NCI-H2107 treated with DMSO at 0.1 percent for 48 hours (cell line): ENCODE results near the gene ATP1A2.

Source experiments
- DNase-seq: peaks from one replicate; lab custom pipeline; 2025; ENCODE audit not compliant: unreplicated experiment; lab: John Stamatoyannopoulos, UW

The ATP1A2 gene

GRCh38 chr1:160115545-160116282 is at the start of gene ATP1A2:
TSS of gene ATP1A2 (plus strand) at chr1:160115759. CDS start at chr1:160115862, 103 bp downstream.
- no peak for DNase-seq

GRCh38 chr1:160066829-160067745 is 48.5 kb upstream of the ATP1A2 start:
- no peak for DNase-seq

GRCh38 chr1:160068225-160068624 is 47.3 kb upstream of the ATP1A2 start:
- DNase-seq = no peak

GRCh38 chr1:160069460-160070231 is 45.9 kb upstream of the ATP1A2 start, which contains the start of gene KCNJ10:
TSS of gene KCNJ10 (minus strand) at chr1:160070160. CDS start at chr1:160042532, 27,628 bp downstream.
- no peak for DNase-seq

DNA sequence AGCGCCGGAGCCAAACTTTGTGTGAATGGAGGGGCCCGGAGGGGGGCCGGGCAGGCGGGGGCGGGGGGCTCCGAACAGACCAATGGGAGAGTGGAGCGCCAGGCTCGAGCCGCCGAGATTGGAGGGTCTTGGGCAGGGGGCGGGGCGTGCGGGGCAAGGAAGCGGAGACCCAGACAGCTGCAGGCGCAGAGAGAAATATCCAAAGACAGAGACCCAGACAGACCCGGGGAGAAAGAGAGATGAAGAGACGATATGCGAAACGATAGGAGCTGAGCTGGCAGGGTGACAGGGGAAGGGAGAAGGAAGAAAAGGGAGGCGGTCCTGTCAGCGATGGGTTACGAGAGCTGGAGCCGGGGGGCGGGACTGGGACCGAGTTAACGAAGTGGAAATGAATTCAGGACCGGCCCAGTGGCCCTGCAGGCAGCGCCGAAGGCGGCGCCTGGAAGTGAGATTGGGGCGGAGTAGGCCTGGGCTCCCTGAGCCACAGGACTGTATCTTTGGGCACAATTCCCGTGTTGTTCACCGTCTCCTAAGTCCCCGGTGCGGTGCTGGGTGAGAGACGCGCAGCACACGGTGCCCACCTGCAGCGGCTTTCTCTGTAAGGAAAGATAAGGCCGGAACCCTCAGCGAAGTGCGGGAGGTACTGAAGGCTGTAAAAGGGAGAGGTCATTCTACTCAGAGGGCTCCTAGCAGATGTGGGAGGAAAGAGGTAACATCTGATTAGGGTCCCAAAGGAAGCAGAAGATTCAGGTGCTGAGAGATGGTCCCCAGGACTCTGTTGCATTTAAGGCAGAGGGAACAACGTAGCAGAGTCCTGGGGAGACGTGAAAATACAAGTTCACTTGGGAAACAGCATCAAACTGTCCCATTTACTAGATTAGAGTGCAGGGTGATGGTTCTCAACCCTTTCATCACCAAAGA is 45.1 kb upstream of the ATP1A2 start:
- peak; percentile 24 for DNase-seq

DNA sequence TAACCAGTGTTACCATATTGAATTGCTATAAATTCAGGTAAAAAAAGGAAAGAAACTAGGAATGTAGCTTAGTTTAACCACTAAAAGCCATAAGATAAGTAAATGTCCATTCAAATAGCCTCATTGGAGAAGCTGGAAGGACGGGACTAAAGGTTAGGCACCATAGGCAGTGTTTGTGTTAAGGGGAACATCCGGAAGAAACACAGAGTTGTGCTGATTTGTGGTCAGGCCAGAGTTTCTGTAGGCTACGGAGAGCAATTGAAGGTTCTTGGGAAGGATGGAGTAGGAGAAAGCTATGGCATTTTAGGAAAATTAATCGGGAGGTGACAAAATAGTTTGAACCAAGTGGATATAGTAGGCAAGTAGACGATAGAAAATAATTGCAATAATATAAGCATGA is 44.3 kb upstream of the ATP1A2 start:
- no peak for DNase-seq

DNA sequence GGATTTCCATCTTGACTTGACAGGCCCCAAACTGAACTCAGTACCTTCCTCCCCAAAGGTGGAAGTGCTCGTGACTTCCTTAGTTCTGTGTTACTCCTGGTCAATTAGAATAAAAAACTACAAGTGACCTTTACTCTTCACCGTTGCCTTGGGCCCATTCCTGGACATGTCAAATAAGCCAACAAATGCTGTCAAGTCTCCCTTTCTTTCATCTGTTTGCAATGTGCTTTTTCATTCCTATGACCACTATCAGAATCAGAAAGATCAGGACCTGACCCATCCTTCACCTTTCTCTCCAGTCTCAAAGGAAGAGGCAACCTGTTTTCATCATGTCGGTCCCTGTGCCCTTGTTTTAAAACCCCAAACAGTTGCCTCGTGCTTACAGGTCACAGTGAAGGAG is 40.7 kb upstream of the ATP1A2 start:
- DNase-seq = no peak

DNA sequence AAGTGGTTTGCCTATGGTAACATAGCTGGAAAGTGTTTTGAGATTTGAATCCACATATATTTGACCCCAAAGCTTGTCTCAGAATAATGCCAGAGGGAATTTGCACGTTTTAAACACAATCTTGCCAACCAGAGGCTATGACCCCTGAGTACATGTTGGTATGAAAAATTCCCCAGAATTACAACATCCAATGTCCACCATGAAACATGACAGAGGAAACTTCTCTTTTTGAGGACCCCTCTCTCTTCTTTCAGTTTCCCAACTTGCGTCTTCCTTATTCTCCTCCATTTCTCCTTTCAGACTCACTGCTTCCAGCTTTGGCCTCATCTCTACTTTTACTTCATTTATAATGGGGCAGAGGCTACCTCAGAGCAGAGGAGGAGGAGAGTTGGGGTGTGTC is 39.7 kb upstream of the ATP1A2 start:
- DNase-seq = no peak

- DNase-seq = no peak
Observed at GRCh38 chr1:160076295-160076694, 39.3 kb upstream of the ATP1A2 start.

DNA sequence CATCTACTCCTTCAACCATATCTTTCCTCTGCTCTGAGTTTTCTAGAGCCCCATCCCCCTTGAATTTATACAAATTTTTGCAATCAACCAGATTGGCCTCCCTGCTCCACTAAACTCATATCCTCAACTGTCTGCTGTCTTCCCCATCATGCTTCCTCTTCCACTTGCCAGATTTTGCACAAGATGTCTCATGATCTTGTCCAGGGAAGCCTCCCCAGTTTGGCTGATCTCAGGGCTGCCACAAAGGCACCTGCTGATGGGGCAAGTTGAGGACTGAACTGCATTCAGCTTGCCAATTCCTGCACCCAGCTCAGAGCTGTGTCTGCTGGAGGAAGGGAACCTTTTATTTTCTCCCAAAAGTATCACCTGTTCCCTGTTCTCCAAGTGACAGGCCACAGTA is 38.1 kb upstream of the ATP1A2 start:
- DNase-seq = no peak

GRCh38 chr1:160078512-160079195 is 36.9 kb upstream of the ATP1A2 start:
- no peak for DNase-seq

DNA sequence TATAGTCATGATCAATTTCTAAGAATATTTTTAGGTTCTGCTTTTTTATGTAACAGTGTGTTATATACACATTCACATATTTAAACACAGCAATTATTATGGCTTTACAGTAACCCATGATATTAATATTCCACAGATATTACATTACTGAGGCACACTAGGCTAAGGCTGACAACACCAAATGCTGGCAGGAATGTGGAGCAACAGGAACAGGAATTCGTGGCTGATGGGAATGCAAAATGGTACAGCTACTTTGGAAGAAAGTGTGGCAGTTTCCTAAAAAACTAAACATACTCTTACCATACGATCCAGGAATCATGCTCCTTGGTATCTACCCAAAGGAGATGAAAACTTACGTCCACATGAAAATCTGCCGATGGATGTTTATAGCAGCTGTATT is 36.1 kb upstream of the ATP1A2 start:
- DNase-seq = no peak

DNA sequence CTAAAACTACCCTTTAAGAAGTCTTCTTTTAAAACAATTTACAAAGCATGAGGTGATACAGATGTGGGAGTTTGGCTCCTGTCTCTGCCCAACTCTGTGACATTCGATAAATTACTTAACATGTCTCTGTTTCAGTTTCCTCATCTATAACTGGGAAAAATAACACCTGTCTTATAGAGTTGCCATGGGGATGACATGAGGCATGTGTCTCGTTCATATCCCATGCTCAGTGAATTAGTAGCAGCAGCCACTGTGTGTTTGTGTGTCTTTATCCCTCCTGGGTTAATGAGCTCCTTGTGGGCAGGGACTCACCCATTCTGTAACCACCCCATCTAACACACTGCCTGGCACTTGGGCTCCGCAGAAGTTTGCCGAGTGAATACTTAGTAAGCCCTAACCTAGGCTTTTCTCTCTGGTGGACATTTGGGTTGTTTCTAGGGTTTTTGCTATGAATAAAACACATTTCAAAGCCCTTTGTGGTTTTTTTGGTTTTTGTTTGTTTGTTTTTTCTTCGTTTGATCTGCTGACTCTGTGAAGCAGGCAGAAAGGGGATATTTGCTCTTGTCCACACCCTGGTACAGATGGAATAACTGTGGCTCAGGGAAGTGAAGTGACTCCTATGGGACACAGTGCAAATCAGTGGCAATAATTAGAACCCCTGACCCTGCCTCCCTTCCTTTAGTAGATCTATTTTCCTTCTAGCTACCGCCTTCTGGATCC is 35.0 kb upstream of the ATP1A2 start:
- DNase-seq = no peak

DNA sequence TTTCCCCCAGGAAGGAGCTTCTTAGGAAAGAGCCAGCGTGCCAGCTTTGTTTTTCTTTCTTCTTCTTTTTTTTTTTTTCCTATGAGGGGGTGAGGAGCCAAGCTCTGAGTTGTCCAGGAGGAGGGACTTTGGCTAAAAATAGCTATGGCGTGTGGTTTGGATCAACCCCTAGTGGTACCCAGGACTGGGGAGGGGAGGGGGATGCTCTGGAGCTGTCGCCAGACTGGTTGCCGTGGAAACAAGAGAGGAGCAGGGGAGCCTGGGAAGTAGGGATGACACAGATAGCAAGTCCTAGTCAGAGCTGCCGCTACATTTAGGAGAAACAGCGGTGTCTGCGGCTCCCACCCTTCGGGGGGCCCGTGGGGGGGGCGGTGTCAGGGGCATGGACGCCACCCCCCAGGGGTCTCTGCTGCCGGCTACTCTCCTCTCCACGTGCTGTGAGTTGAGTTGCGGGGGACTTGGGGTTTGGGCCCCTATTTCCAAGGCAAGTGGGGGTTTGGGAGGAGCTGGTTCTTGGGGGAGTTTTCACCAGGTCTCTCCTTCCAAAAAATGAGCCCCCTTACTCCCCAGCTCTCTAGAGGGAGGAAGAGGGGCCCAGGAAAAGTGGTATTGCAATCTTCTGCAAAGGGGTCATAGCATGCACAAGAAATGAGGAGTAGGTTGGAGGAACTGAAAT is 34.2 kb upstream of the ATP1A2 start, which contains the start of gene KCNJ9:
Gene KCNJ9, plus strand, starts transcription at position 278 of the 676 bp plus-strand sequence. CDS start 2,493 bp downstream, outside the sequence.
- no peak for DNase-seq

GRCh38 chr1:160082487-160082886 is 33.1 kb upstream of the ATP1A2 start:
- no peak for DNase-seq

GRCh38 chr1:160082926-160083325 is 32.6 kb upstream of the ATP1A2 start:
- no peak for DNase-seq

- DNase-seq = peak; percentile 52
Observed at GRCh38 chr1:160083968-160084770, 31.4 kb upstream of the ATP1A2 start.
